ENCODE results near the gene FTH1.

DNA sequence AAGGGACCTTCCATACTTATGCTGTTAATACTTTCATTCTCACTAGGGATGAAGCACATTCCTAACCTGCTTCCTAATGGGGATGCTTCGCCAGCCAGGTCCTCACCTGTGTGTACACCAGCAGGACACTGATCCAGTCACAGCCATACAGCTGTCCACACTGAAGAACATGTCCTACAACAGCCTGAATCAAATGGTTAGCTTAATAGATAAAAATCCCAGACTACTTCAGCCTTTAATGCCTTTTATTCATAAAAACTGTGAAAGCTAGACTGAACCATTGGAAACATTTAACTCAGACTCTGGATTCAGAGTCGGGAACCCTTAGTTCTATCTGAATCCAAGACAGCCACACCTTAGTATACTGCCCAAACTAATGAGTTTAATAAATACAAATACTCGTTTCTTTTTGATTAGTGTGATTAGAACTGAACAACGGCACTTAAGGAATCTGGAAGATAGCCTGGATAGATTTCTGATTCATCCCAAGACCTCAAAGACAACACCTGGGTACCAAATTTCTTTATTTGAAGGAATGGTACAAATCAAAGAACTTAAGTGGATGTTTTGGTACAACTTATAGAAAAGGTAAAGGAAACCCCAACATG, 3.3 kb downstream of the FTH1 start:
- TF ChIP-seq, protein P1, sequence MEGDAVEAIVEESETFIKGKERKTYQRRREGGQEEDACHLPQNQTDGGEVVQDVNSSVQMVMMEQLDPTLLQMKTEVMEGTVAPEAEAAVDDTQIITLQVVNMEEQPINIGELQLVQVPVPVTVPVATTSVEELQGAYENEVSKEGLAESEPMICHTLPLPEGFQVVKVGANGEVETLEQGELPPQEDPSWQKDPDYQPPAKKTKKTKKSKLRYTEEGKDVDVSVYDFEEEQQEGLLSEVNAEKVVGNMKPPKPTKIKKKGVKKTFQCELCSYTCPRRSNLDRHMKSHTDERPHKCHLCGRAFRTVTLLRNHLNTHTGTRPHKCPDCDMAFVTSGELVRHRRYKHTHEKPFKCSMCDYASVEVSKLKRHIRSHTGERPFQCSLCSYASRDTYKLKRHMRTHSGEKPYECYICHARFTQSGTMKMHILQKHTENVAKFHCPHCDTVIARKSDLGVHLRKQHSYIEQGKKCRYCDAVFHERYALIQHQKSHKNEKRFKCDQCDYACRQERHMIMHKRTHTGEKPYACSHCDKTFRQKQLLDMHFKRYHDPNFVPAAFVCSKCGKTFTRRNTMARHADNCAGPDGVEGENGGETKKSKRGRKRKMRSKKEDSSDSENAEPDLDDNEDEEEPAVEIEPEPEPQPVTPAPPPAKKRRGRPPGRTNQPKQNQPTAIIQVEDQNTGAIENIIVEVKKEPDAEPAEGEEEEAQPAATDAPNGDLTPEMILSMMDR (IDR thresholded peaks at IDR 0.05; ENCODE audit: low read length), result no peak
- no peak for TF ChIP-seq EZH2 (IDR thresholded peaks at IDR 0.05; ENCODE audit: borderline replicate concordance, low read length)
